GM23338 (cell line): ENCODE results near the gene B4GALT6. TPM values are rescaled to one million over a fixed set of nuclear protein-coding genes. Genes with fewer than 3 reads are reported as not detected.

Experiments used
- ATAC-seq: fragments of 200-7000 bp; cut with Tn5 transposase; 3 replicates; pipeline ENCODE4 v1.9.1; 2020
- DNase-seq: peaks from one replicate; pipeline ENCODE4 v3.0.0-alpha.2; 2015; ENCODE audit warnings: low spot score
- H2AFZ ChIP-seq: fragments of 200-600 bp; sonication (generic); 2 replicates; pipeline ENCODE4 v1.8.0; 2016; ENCODE audit warnings: antibody characterized with exemption, mild to moderate bottlenecking, moderate library complexity
- H3F3A ChIP-seq: fragments of 200-600 bp; sonication (generic); replicated peaks from 2 replicates; pipeline ENCODE4 v1.8.0; 2017; ENCODE audit warnings: antibody characterized with exemption, mixed run types, low read depth
- H3K27ac ChIP-seq: fragments of 200-600 bp; sonication (generic); 2 replicates; pipeline ENCODE4 v1.6.1; 2016; ENCODE audit warnings: low read depth
- H3K27me3 ChIP-seq: fragments of 200-600 bp; sonication (generic); 2 replicates; pipeline ENCODE4 v1.8.0; 2016; ENCODE audit warnings: mild to moderate bottlenecking, mixed run types, moderate library complexity; ENCODE audit not compliant: insufficient read depth
- H3K36me3 ChIP-seq: fragments of 200-600 bp; sonication (generic); 2 replicates; pipeline ENCODE4 v1.8.0; 2016; ENCODE audit warnings: mild to moderate bottlenecking; ENCODE audit not compliant: insufficient read depth
- H3K4me1 ChIP-seq: fragments of 200-600 bp; sonication (generic); 2 replicates; pipeline ENCODE4 v1.8.0; 2016; ENCODE audit warnings: mild to moderate bottlenecking, moderate library complexity; ENCODE audit not compliant: insufficient read depth
- H3K4me2 ChIP-seq: fragments of 200-600 bp; sonication (generic); 2 replicates; pipeline ENCODE4 v1.7.1; 2017; ENCODE audit warnings: mixed run types
- H3K4me3 ChIP-seq: fragments of 200-600 bp; sonication (generic); 2 replicates; pipeline ENCODE4 v1.6.1; 2016; ENCODE audit warnings: mixed run types
- H3K79me2 ChIP-seq: fragments of 200-600 bp; sonication (generic); replicated peaks from 2 replicates; pipeline ENCODE4 v1.8.0; 2017; ENCODE audit warnings: mild to moderate bottlenecking; ENCODE audit not compliant: insufficient read depth
- H3K9me2 ChIP-seq: fragments of 200-600 bp; sonication (generic); 2 replicates; pipeline ENCODE4 v1.8.0; 2017; ENCODE audit not compliant: insufficient read depth
- H4K20me1 ChIP-seq: fragments of 200-600 bp; sonication (generic); replicated peaks from 2 replicates; pipeline ENCODE4 v1.8.0; 2017; ENCODE audit warnings: mild to moderate bottlenecking; ENCODE audit not compliant: insufficient read depth
- H3K27ac Mint-ChIP-seq: 2 replicates; pipeline ENCODE4 v1.8.0; 2020; ENCODE audit warnings: inconsistent platforms, mild to moderate bottlenecking, moderate library complexity, mixed read lengths
- H3K27me3 Mint-ChIP-seq: 3 replicates; pipeline ENCODE4 v1.8.0; 2022; ENCODE audit warnings: low read depth, mild to moderate bottlenecking, moderate library complexity, mixed read lengths, inconsistent platforms; ENCODE audit not compliant: insufficient read depth, poor library complexity
- H3K36me3 Mint-ChIP-seq: 3 replicates; pipeline ENCODE4 v1.8.0; 2021; ENCODE audit warnings: low read depth, mild to moderate bottlenecking, inconsistent platforms, moderate library complexity, mixed read lengths
- H3K4me1 Mint-ChIP-seq: 3 replicates; pipeline ENCODE4 v1.8.0; 2020; ENCODE audit warnings: mild to moderate bottlenecking, inconsistent platforms, mixed read lengths
- H3K4me3 Mint-ChIP-seq: 3 replicates; pipeline ENCODE4 v1.8.0; 2021; ENCODE audit warnings: moderate library complexity, mild to moderate bottlenecking, inconsistent platforms, mixed read lengths
- H3K9me3 Mint-ChIP-seq: 3 replicates; pipeline ENCODE4 v1.8.0; 2020; ENCODE audit warnings: moderate library complexity, mild to moderate bottlenecking, inconsistent platforms, mixed read lengths
- CTCF ChIP-seq, 2 experiments: fragments of 200-600 bp in 1 of 2; sonication (generic) in 1 of 2; conservative IDR thresholded peaks; 2 replicates each; pipeline versions ENCODE4 v1.5.1 to v1.6.1; 2016 to 2017; ENCODE audit warnings: antibody characterized with exemption in 2 of 2, low read depth in 2 of 2, mild to moderate bottlenecking in 2 of 2, moderate library complexity in 1 of 2
- EZH2 ChIP-seq: fragments of 200-600 bp; sonication (generic); IDR thresholded peaks from one replicate; pipeline ENCODE4 v1.8.0; 2017; ENCODE audit warnings: antibody characterized with exemption, mild to moderate bottlenecking, low read depth; ENCODE audit not compliant: unreplicated experiment
- EZH2phosphoT487 ChIP-seq: fragments of 200-600 bp; sonication (generic); IDR thresholded peaks from one replicate; pipeline ENCODE4 v1.8.1; 2018; ENCODE audit warnings: antibody characterized with exemption; ENCODE audit not compliant: unreplicated experiment
- NANOG ChIP-seq: IDR thresholded peaks from 2 replicates; pipeline ENCODE4 v1.6.1; 2016; ENCODE audit warnings: antibody characterized with exemption, borderline replicate concordance
- POLR2AphosphoS5 ChIP-seq: IDR thresholded peaks from 2 replicates; pipeline ENCODE4 v1.6.1; 2016; ENCODE audit warnings: antibody characterized with exemption, low read depth
- STAT1 ChIP-seq: IDR thresholded peaks from one replicate; pipeline ENCODE4 v1.6.1; 2016; ENCODE audit warnings: antibody characterized with exemption; ENCODE audit not compliant: unreplicated experiment
- ZNF114 ChIP-seq: fragments of 250-450 bp; sonication (Bioruptor Pico); IDR thresholded peaks from 2 replicates; pipeline ENCODE4 v1.5.0; 2020; ENCODE audit warnings: mild to moderate bottlenecking, moderate library complexity
- ZNF331 ChIP-seq: fragments of 250-450 bp; sonication (Bioruptor Pico); IDR thresholded peaks from 2 replicates; pipeline ENCODE4 v1.5.0; 2020; ENCODE audit warnings: low read depth, mild to moderate bottlenecking, moderate library complexity
- ZNF462 ChIP-seq: fragments of 250-450 bp; sonication (Bioruptor Pico); IDR thresholded peaks from 2 replicates; pipeline ENCODE4 v1.5.0; 2020; ENCODE audit warnings: mild to moderate bottlenecking, moderate library complexity
- polyA plus RNA-seq: library from polyadenylated mRNA; unstranded; fragments of >200 nt; fragmentation: Nextera tagmentation; extraction: Ambion mirVana; gene quantifications from 2 replicates; pipeline ENCODE4 v1.2.1, GENCODE V29; 2016
- total RNA-seq: library from RNA; depleted of rRNA; stranded (reverse); fragments of >200 nt; shearing (Covaris generic); gene quantifications from 2 replicates; pipeline ENCODE4 v1.2.3, GENCODE V29; 2014

Gene B4GALT6
- total and polyA plus RNA-seq, 2 experiments from 2014 or later, result 14.8 to 33.8 TPM

- TF ChIP-seq ZNF462 (CRISPR knock-in tag) (no peak), POLR2AphosphoS5 (no peak), ZNF331 (CRISPR knock-in tag) (no peak), EZH2 (no peak), CTCF (conservative IDR thresholded peaks at IDR 0.05; ENCODE audit: low read depth in 2 of 2) (no peak), ZNF114 (CRISPR knock-in tag) (no peak)
These were observed 65.1 kb downstream of the B4GALT6 start (continued) for GRCh38 chr18:31619291-31619690.

- Histone ChIP-seq H4K20me1 (no peaks in the 10 kb centered on the region), H3K4me3 (no peak overlapping the region), H3K4me2 (no peak overlapping the region), H3F3A (no peaks in the 10 kb centered on the region), H3K27ac (no peak overlapping the region; the same call in 1 of the 2 replicates), H3K4me1 (0 out of 2 replicates have a peak, but pooled peaks cover 5% of the 10 kb centered on the region), H3K36me3 (no peaks in the 10 kb centered on the region), H3K9me2 (no peaks in the 10 kb centered on the region; the same call in 1 of the 2 replicates), H3K27me3 (no peaks in the 10 kb centered on the region), H2AFZ (no peak overlapping the region), H3K79me2 (no peaks in the 10 kb centered on the region)
- no peak overlapping the region for H3K27ac Mint-ChIP-seq
- H3K4me1 Mint-ChIP-seq, result peaks cover 11% of the 10 kb centered on the region; the same call in 2 of the 3 replicates
- no peak for ATAC-seq
- no peak overlapping the region for H3K4me3 Mint-ChIP-seq
- H3K36me3 Mint-ChIP-seq, result no peaks in the 10 kb centered on the region
- no peak for DNase-seq
- no peaks in the 10 kb centered on the region; the same call in 2 of the 3 replicates for H3K9me3 Mint-ChIP-seq
- no peaks in the 10 kb centered on the region for H3K27me3 Mint-ChIP-seq
- TF ChIP-seq NANOG (no peak), STAT1 (no peak), POLR2AphosphoS5 (no peak), EZH2phosphoT487 (no peak)
These were observed 65.6 kb downstream of the B4GALT6 start for GRCh38 chr18:31618801-31619200.
